Choroid plexus epithelial cell (primary cell): ENCODE measurements around the gene MYH7.

Experiments
- DNase-seq: peaks from one replicate; pipeline ENCODE4 v3.0.0-alpha.2; 2010; ENCODE audit warnings: low read depth
- H3K4me3 ChIP-seq: 2 replicates; pipeline ENCODE4 v1.5.1; 2011; ENCODE audit warnings: low read depth, mild to moderate bottlenecking, control low read depth, low read length, moderate library complexity
- TF ChIP-seq, protein P1 (sequence below): conservative IDR thresholded peaks from 2 replicates; pipeline ENCODE4 v1.5.1; 2011; ENCODE audit warnings: low read depth, mild to moderate bottlenecking, control low read depth, inconsistent platforms, low read length, moderate library complexity

Gene MYH7

GRCh38 chr14:23435543-23436326, at the start of gene MYH7:
TSS of gene MYH7 (minus strand) at chr14:23435660. CDS start at chr14:23433732, 1,928 bp downstream.
- TF ChIP-seq, protein P1, sequence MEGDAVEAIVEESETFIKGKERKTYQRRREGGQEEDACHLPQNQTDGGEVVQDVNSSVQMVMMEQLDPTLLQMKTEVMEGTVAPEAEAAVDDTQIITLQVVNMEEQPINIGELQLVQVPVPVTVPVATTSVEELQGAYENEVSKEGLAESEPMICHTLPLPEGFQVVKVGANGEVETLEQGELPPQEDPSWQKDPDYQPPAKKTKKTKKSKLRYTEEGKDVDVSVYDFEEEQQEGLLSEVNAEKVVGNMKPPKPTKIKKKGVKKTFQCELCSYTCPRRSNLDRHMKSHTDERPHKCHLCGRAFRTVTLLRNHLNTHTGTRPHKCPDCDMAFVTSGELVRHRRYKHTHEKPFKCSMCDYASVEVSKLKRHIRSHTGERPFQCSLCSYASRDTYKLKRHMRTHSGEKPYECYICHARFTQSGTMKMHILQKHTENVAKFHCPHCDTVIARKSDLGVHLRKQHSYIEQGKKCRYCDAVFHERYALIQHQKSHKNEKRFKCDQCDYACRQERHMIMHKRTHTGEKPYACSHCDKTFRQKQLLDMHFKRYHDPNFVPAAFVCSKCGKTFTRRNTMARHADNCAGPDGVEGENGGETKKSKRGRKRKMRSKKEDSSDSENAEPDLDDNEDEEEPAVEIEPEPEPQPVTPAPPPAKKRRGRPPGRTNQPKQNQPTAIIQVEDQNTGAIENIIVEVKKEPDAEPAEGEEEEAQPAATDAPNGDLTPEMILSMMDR = no peak
- no peak for DNase-seq
- no peak within 1 kb of the TSS for H3K4me3 ChIP-seq

DNA sequence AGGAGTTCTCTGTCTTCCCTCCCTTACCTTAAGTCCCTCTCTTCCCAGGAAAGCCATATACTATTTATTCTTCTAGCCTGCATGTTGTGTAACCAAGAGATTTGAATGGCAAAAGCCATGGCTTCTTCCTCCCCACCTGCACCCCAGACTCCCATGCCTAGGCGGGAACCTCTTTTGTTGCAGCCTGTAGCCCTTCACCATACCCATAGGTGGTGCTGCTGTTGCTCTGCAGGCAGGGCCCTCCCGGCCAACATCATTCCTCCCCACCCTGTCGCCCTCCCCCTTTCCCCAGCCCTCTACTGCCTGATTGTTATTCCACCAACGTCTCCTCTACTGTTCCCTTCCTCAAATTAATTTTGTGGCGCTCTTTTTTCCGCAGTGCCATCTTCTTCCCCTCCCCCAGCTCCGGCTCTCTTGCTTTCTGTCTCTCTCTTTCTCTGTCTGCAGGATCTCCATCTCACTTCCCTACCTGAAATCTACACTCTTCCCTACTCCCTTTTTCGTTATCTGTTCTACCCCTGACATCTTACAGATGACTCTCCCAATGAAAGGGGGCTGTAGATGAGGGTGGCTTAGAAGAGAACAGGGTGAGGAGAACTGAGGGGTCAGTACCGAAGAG, 47.9 kb upstream of the MYH7 start:
- no peak overlapping the region for H3K4me3 ChIP-seq
- TF ChIP-seq, protein P1 = peak; percentile 79
- DNase-seq = peak; percentile 55

DNA sequence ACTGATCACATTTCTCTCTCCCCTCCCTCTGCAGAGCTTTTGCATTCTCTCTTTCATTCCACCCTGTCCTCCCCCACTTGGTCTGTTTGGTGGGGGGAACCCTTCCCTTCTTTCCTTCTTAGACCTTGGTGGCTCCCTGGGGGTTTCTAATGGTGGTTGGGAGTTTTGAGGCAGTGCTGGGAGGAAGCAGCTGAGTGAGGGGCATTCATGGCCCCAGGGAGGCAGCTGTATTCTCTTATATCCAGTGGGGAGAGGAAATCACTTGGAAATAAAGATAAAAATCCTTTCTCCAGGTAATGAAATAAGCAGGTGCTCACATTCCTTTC, 47.3 kb upstream of the MYH7 start:
- TF ChIP-seq, protein P1 = no peak
- DNase-seq = no peak
- no peak overlapping the region for H3K4me3 ChIP-seq

DNA sequence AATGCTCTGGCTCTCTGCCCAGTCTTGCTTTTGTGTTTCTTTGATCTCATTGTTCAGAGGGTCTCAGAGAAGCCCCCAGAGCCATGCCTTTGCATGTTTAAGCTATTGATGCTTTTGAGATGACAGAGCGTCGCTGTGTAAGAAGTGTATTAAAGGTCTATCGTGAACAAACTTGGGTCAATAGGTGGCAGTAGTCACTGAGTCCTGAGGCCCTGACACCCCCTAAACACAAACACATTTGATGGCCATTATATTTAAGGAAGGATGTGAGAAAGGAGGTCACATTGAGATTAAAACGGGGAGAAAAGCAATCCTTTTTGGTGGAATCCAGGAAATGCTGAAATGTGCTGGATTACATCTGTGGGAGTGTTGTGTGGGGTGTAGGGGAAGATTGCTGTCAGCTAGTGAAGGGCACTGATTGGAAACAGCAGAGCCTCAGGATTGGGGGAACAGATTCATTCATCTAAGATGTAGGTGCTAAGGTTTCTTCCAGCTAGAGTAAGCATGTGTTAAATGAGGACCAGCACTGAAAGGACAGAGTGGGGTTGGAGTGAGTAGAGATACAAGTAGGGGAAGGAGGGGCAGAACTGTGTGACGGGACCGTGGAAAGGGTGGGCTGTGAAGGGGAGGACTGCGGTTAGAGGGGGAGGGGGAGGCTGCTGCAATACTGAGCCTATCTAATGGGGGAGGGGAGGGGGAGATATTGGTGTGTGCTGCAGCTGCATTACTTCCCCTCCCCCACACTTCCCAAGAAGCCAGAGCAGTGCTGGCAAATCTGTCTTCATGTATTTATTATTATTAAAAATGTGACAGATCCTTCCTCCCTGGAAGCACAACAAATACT, 46.7 kb upstream of the MYH7 start:
- TF ChIP-seq, protein P1 = peak; percentile 12
- H3K4me3 ChIP-seq = no peak overlapping the region
- DNase-seq = no peak

DNA sequence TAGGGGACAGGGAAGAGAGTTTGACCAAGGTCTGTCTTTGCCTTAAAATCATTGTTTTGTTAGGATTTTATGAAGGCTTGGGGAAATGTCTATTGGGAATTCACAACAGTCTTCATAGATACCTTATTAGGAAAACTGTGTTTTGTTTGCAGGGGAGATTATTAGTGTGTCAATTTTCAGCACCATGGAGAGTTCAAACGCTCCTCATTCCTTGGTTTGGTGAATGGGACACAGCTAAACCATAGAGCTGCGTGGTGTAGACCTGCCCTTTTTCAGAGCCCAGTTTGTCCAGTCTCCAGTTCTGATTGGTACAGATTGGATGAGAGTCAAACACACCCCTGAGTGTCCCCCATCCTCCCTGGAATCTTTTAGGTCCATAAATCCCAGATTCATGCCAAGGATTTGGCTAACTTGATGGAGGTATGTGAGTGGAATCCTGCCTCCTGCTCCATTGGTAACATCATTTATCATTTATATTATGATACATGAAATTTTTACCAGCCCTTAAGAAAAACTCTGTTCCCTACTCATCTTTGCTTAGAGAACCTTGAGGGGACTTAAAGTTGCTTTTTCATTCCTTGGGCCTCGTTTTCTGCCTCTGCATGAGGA, 46.0 kb upstream of the MYH7 start:
- DNase-seq = peak; percentile 28
- no peak overlapping the region for H3K4me3 ChIP-seq
- TF ChIP-seq, protein P1 = no peak

DNA sequence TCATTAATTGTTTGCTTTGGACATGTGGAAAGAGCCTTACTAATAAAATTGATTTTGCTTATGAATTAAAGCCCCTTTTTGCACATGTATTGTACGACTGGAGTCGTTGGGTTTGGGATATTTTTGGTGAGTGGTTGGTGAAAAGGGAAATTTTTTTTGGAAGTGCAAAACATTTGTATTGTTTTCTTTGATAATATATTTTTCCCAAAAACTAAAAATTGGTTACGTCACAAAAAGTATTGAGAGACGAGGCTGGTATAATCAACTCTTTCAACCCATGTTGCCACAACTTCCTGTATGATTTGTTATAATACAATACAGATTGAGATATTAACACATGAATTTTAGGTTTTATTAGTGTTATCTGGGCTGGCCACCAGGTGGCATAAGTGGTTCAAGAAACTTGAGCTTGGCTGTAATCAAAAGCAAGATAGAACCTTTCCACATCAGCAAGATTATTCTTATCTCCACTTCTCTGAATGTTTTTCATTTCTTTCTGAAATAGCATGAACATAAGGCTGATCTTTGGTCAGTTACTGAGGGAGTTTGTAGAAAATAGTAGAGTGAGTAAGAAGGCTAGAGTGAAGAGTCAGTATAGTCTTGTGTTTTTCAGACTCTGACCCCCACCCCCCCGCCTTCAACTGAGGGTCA, 42.8 kb upstream of the MYH7 start:
- no peak overlapping the region for H3K4me3 ChIP-seq
- peak; percentile 86 for DNase-seq
- TF ChIP-seq, protein P1 = peak; percentile 78
